ENCODE measurements around the gene PLA2R1.

GRCh38 chr2:160096409-160096808 lies 34.0 kb upstream of the PLA2R1 start:
- TF ChIP-seq CTCF (conservative IDR thresholded peaks at IDR 0.05; ENCODE audit: low read length) = no peak
- TF ChIP-seq EZH2phosphoT487 (IDR thresholded peaks at IDR 0.05; ENCODE audit: borderline replicate concordance) = no peak

All from Loucy (cell line).